ENCODE measurements around the gene GDF11.

GRCh38 chr12:55698965-55699364, 44.0 kb upstream of the GDF11 start:
- no peak for TF ChIP-seq CTCF (IDR thresholded peaks at IDR 0.05)
- no peak for TF ChIP-seq ZFX (IDR thresholded peaks at IDR 0.05; ENCODE audit: borderline replicate concordance)

Measured in 22Rv1 (cell line).